Caco-2 (cell line): ENCODE data around the gene CDC7. TPM values are rescaled to one million over a fixed set of nuclear protein-coding genes. Genes with fewer than 3 reads are reported as not detected.
"Not testable (repeated sequence)": the region's sequence is repeated elsewhere in the genome, so short reads cannot be mapped to it uniquely, and the experiment has no call there.

Experiments
- BruUV-seq: library from RNA; stranded (reverse); fragments of 400-500 nt; replicated peaks from 2 replicates; lab custom pipeline; 2021; lab: Mats Ljungman, UMichigan
- CTCF ChIA-PET: fragments of 300-600 bp; sonication (Branson Sonifier 250); formaldehyde crosslinking; loops from one replicate; lab custom pipeline; 2022; ENCODE audit warnings: antibody characterized with exemption; lab: Charles Lee
- POLR2A ChIA-PET: fragments of 300-600 bp; sonication (Branson Sonifier 250); formaldehyde crosslinking; loops from one replicate; lab custom pipeline; 2022; ENCODE audit warnings: antibody characterized with exemption; lab: Charles Lee
- DNase-seq, 2 experiments: peaks; one replicate each; pipeline versions ENCODE4 v3.0.0 to v3.0.0-alpha.2; 2020 to 2022
- H3K27me3 ChIP-seq: replicated peaks from 2 replicates; pipeline ENCODE4 v1.6.0; 2011; ENCODE audit warnings: low read length; ENCODE audit not compliant: control insufficient read depth, insufficient read depth
- H3K36me3 ChIP-seq: 2 replicates; pipeline ENCODE4 v1.5.1; 2011; ENCODE audit warnings: low read length; ENCODE audit not compliant: control insufficient read depth, insufficient read depth
- H3K4me1 ChIP-seq: fragments of 250-450 bp; sonication (Bioruptor Pico); 2 replicates; pipeline ENCODE4 v1.5.1; 2020; ENCODE audit warnings: mild to moderate bottlenecking
- H3K4me3 ChIP-seq: 2 replicates; pipeline ENCODE4 v1.5.1; 2011; ENCODE audit warnings: low read depth, mild to moderate bottlenecking, control low read depth, low read length
- H3K9me3 ChIP-seq: fragments of 250-450 bp; sonication (Bioruptor Pico); 2 replicates; pipeline ENCODE4 v1.5.1; 2020; ENCODE audit warnings: mild to moderate bottlenecking, moderate library complexity
- H3K27ac Mint-ChIP-seq: one replicate; pipeline ENCODE4 v1.8.0; 2022; ENCODE audit warnings: mixed read lengths; ENCODE audit not compliant: unreplicated experiment
- H3K27me3 Mint-ChIP-seq: one replicate; pipeline ENCODE4 v1.8.0; 2022; ENCODE audit warnings: mixed read lengths; ENCODE audit not compliant: insufficient read depth, unreplicated experiment
- H3K36me3 Mint-ChIP-seq: one replicate; pipeline ENCODE4 v1.8.0; 2022; ENCODE audit warnings: mild to moderate bottlenecking, mixed read lengths; ENCODE audit not compliant: insufficient read depth, unreplicated experiment
- H3K4me1 Mint-ChIP-seq: one replicate; pipeline ENCODE4 v1.8.0; 2022; ENCODE audit warnings: low read depth, mixed read lengths; ENCODE audit not compliant: unreplicated experiment
- H3K4me3 Mint-ChIP-seq: one replicate; pipeline ENCODE4 v1.8.0; 2022; ENCODE audit warnings: mild to moderate bottlenecking, moderate library complexity, mixed read lengths; ENCODE audit not compliant: unreplicated experiment
- H3K9me3 Mint-ChIP-seq: one replicate; pipeline ENCODE4 v1.8.0; 2022; ENCODE audit warnings: mixed read lengths; ENCODE audit not compliant: unreplicated experiment
- CTCF ChIP-seq, 2 experiments: fragments of 200-600 bp in 1 of 2; IDR thresholded peaks; 1 replicate in 1 of 2; 2 replicates in 1 of 2; pipeline versions ENCODE4 v1.5.1 to v1.8.0; 2011 to 2022; ENCODE audit warnings: antibody characterized with exemption in 1 of 2, control low read depth in 1 of 2, inconsistent platforms in 1 of 2, low read depth in 1 of 2, low read length in 1 of 2, mild to moderate bottlenecking in 1 of 2, moderate library complexity in 1 of 2; ENCODE audit not compliant: insufficient read depth in 1 of 2, severe bottlenecking in 1 of 2, unreplicated experiment in 1 of 2
- intact Hi-C: fragments of 100-400 bp; cut with micrococcal nuclease; formaldehyde crosslinking; loops from one replicate; pipeline ENCODE4 v1.10.0; 2022; ENCODE audit not compliant: unreplicated experiment
- total RNA-seq: library from RNA; stranded (reverse); gene quantifications from 2 replicates; pipeline ENCODE4 v1.2.3, GENCODE V29; 2022

Gene CDC7
- total RNA-seq, 1 experiment from 2014 or later = 19.4 TPM

DNA sequence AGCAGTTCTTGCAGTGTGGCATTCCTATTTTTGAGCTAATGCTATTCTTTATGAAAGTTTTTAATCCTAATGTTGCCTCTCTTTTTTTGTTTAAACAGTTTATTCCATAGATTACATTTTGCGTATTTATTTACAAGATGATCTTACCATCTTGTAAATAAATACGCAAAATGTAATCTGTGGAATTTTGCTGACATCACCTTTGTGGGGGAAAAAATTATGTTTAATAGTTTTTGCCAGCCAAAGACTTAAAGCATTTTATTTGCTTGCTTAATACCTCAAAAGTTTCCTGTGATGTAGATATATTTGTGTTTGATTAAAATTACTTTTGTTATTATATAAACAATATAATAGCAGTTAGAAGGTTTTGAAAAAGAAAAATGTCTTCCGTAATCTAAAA, 15.3 kb downstream of the CDC7 start:
- no peaks in the 10 kb centered on the region for H3K27me3 Mint-ChIP-seq
- H3K27ac Mint-ChIP-seq = no peak overlapping the region
- Histone ChIP-seq H3K4me3 (no peak overlapping the region), H3K27me3 (no peaks in the 10 kb centered on the region), H3K4me1 (no peaks in the 10 kb centered on the region), H3K9me3 (no peaks in the 10 kb centered on the region), H3K36me3 (no peaks in the 10 kb centered on the region)
- CTCF ChIA-PET = no interaction called here
- H3K9me3 Mint-ChIP-seq = no peaks in the 10 kb centered on the region
- POLR2A ChIA-PET = no interaction called here
- no peak overlapping the region for H3K4me3 Mint-ChIP-seq
- H3K36me3 Mint-ChIP-seq = peaks cover 47% of the 10 kb centered on the region
- intact Hi-C loops = loop anchor here (10.0 kb wide), 1 partner anchor 279 kb away; no protein-coding TSS in a partner anchor
- no peak for DNase-seq
- no peak for TF ChIP-seq CTCF (IDR thresholded peaks at IDR 0.05; ENCODE audit: insufficient read depth in 1 of 2, low read depth in 1 of 2, low read length in 1 of 2, severe bottlenecking in 1 of 2, unreplicated experiment in 1 of 2)
- H3K4me1 Mint-ChIP-seq = no peaks in the 10 kb centered on the region
- BruUV-seq = no TSS peak

DNA sequence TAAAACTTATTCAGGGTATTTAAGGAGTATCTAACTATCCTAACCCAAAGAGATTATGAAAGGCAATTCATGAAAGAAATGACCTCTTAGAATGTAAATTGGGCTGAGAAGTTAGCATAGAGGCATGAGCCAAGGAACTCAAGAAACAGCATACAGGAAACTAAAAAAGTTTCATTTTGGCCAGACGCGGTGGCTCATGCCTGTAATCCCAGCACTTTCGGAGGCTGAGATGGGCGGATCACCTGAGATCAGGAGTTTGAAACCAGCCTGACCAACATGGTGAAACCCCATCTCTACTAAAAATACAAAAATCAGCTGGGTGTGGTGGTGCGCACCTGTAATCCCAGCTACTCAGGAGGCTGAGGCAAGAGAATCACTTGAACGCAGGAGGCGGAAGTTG, 16.0 kb downstream of the CDC7 start:
- POLR2A ChIA-PET, H3K27ac Mint-ChIP-seq, H3K27me3 Mint-ChIP-seq, H3K4me1 ChIP-seq, H3K9me3 ChIP-seq, H3K4me1 Mint-ChIP-seq, H3K36me3 ChIP-seq, CTCF ChIA-PET, BruUV-seq, H3K9me3 Mint-ChIP-seq, H3K4me3 ChIP-seq, DNase-seq, H3K27me3 ChIP-seq, H3K4me3 Mint-ChIP-seq: not testable (repeated sequence)
- intact Hi-C loops = loop anchor here (10.0 kb wide), 1 partner anchor 278 kb away; no protein-coding TSS in a partner anchor
- H3K36me3 Mint-ChIP-seq = peaks cover 44% of the 10 kb centered on the region

DNA sequence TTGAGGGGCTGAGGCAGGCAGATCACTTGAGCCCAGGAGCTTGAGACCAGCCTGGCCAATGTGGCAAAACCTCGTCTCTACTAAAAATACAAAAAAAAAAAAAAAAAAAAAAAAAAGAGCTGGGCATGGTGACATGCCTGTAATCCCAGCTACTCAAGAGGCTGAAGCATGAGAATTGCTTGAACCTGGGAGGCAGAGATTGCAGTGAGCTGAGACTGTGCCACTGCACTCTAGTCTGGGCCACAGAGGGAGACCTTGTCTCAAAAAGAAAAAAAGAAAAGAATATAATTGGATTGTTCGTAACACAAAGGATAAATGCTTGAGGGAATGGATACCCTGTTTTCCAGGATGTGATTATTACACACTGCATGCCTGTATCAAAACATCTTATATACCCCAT, 18.5 kb downstream of the CDC7 start:
- H3K9me3 Mint-ChIP-seq, BruUV-seq, H3K27me3 ChIP-seq, H3K4me1 Mint-ChIP-seq, H3K36me3 ChIP-seq, H3K4me3 Mint-ChIP-seq, POLR2A ChIA-PET, H3K4me1 ChIP-seq, H3K27ac Mint-ChIP-seq, H3K27me3 Mint-ChIP-seq, H3K9me3 ChIP-seq, DNase-seq, H3K4me3 ChIP-seq: not testable (repeated sequence)
- CTCF ChIA-PET = interaction anchor here (0.6 kb wide), 1 partner anchor 287 kb away, joined by 3 read pairs; no protein-coding TSS in a partner anchor
- intact Hi-C loops = loop anchor here (10.0 kb wide), 1 partner anchor 276 kb away; no protein-coding TSS in a partner anchor
- peaks cover 38% of the 10 kb centered on the region for H3K36me3 Mint-ChIP-seq

- Mint-ChIP-seq H3K9me3 (no peaks in the 10 kb centered on the region), H3K27me3 (no peaks in the 10 kb centered on the region), H3K4me1 (peaks cover 8% of the 10 kb centered on the region), H3K27ac (no peak overlapping the region), H3K36me3 (peaks cover 32% of the 10 kb centered on the region), H3K4me3 (no peak overlapping the region)
- no peaks in the 10 kb centered on the region for H3K4me1 ChIP-seq
- DNase-seq = no peak
- no peaks in the 10 kb centered on the region for H3K9me3 ChIP-seq
- no peaks in the 10 kb centered on the region for H3K27me3 ChIP-seq
- no peaks in the 10 kb centered on the region for H3K36me3 ChIP-seq
- TF ChIP-seq CTCF (IDR thresholded peaks at IDR 0.05; ENCODE audit: insufficient read depth in 1 of 2, low read depth in 1 of 2, low read length in 1 of 2, severe bottlenecking in 1 of 2, unreplicated experiment in 1 of 2) = no peak
- ChIA-PET POLR2A (no interaction called here), CTCF (no interaction called here)
- no peak overlapping the region for H3K4me3 ChIP-seq
- no TSS peak for BruUV-seq
- intact Hi-C loops = no loop called here
Measured at GRCh38 chr1:91520942-91521507, 20.4 kb downstream of the CDC7 start.
